PFSK-1 (cell line): ENCODE measurements around the gene TTC4.

ENCODE experiments used
- POLR2AphosphoS5 ChIP-seq: IDR thresholded peaks from 2 replicates; pipeline ENCODE4 v1.6.1; 2012; ENCODE audit warnings: low read depth, mild to moderate bottlenecking, control low read depth, low read length, moderate library complexity
- SIN3A ChIP-seq: IDR thresholded peaks from 2 replicates; pipeline ENCODE4 v1.6.1; 2012; ENCODE audit warnings: mild to moderate bottlenecking, low read length, moderate library complexity, borderline replicate concordance; ENCODE audit not compliant: insufficient read depth
- TAF1 ChIP-seq: IDR thresholded peaks from 2 replicates; pipeline ENCODE4 v1.6.1; 2012; ENCODE audit warnings: low read length, control low read depth, borderline replicate concordance; ENCODE audit not compliant: insufficient read depth
- TF ChIP-seq, protein P1 (sequence below), 2 experiments: IDR thresholded peaks; 2 replicates each; pipeline versions ENCODE4 v1.6.1 to v1.8.0; 2011 to 2012; ENCODE audit warnings: low read depth in 2 of 2, low read length in 2 of 2, control low read depth in 1 of 2, inconsistent platforms in 1 of 2, mild to moderate bottlenecking in 1 of 2, moderate library complexity in 1 of 2; ENCODE audit not compliant: insufficient read depth in 1 of 2

- TF ChIP-seq POLR2AphosphoS5 (no peak), TAF1 (no peak), SIN3A (no peak)
- TF ChIP-seq, protein P1, sequence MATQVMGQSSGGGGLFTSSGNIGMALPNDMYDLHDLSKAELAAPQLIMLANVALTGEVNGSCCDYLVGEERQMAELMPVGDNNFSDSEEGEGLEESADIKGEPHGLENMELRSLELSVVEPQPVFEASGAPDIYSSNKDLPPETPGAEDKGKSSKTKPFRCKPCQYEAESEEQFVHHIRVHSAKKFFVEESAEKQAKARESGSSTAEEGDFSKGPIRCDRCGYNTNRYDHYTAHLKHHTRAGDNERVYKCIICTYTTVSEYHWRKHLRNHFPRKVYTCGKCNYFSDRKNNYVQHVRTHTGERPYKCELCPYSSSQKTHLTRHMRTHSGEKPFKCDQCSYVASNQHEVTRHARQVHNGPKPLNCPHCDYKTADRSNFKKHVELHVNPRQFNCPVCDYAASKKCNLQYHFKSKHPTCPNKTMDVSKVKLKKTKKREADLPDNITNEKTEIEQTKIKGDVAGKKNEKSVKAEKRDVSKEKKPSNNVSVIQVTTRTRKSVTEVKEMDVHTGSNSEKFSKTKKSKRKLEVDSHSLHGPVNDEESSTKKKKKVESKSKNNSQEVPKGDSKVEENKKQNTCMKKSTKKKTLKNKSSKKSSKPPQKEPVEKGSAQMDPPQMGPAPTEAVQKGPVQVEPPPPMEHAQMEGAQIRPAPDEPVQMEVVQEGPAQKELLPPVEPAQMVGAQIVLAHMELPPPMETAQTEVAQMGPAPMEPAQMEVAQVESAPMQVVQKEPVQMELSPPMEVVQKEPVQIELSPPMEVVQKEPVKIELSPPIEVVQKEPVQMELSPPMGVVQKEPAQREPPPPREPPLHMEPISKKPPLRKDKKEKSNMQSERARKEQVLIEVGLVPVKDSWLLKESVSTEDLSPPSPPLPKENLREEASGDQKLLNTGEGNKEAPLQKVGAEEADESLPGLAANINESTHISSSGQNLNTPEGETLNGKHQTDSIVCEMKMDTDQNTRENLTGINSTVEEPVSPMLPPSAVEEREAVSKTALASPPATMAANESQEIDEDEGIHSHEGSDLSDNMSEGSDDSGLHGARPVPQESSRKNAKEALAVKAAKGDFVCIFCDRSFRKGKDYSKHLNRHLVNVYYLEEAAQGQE (IDR thresholded peaks at IDR 0.05; ENCODE audit: insufficient read depth in 1 of 2, low read depth in 2 of 2, low read length in 2 of 2): no peak
These were observed 5.9 kb upstream of the TTC4 start for GRCh38 chr1:54709547-54710292.
